ENCODE measurements around the gene FRS2. TPM values are rescaled to one million over a fixed set of nuclear protein-coding genes. Genes with fewer than 3 reads are reported as not detected.

Gene FRS2
- total and polyA plus RNA-seq, 9 of the 15 experiments (the other 6 are each of a cell fraction or from before 2014, with no cell fraction given): 1.0 to 9.1 (median 6.0) TPM

- no peak for TF ChIP-seq ZNF407 (IDR thresholded peaks at IDR 0.05; ENCODE audit: low read depth)
Measured at GRCh38 chr12:69570000-69570516, 99.9 kb downstream of the FRS2 start (continued).

All from K562 (cell line).